Keratinocyte (primary cell): ENCODE data around the gene PTPRN2. TPM values are rescaled to one million over a fixed set of nuclear protein-coding genes. Genes with fewer than 3 reads are reported as not detected.

Experiments used
- DNase-seq: peaks from one replicate; pipeline ENCODE4 v3.0.0-alpha.2; 2011; ENCODE audit warnings: low read depth, missing footprints, low spot score
- FAIRE-seq: peaks from 2 replicates; lab custom pipeline; 2011; peaks lifted over from hg19 to GRCh38; lab: Jason Lieb, UNC
- H2AFZ ChIP-seq: 2 replicates; pipeline ENCODE4 v1.6.0; 2012; ENCODE audit warnings: low read length, control low read depth, inconsistent platforms; ENCODE audit not compliant: control insufficient read depth
- H3K27ac ChIP-seq: 2 replicates; pipeline ENCODE4 v1.5.1; 2011; ENCODE audit warnings: low read length; ENCODE audit not compliant: control insufficient read depth, insufficient read depth
- H3K27me3 ChIP-seq: 3 replicates; pipeline ENCODE4 v1.6.0; 2011; ENCODE audit warnings: low read length; ENCODE audit not compliant: control insufficient read depth, insufficient read depth; ENCODE audit errors: extremely low read depth
- H3K36me3 ChIP-seq, 2 experiments: 2 replicates in 1 of 2; 3 replicates in 1 of 2; pipeline ENCODE4 v1.5.1; 2011; ENCODE audit warnings: low read length in 2 of 2, mild to moderate bottlenecking in 1 of 2; ENCODE audit not compliant: control insufficient read depth in 2 of 2, insufficient read depth in 2 of 2; ENCODE audit errors: extremely low read depth in 1 of 2
- H3K4me1 ChIP-seq: 3 replicates; pipeline ENCODE4 v1.5.1; 2011; ENCODE audit warnings: low read length; ENCODE audit not compliant: control insufficient read depth, insufficient read depth; ENCODE audit errors: extremely low read depth
- H3K4me2 ChIP-seq: 3 replicates; pipeline ENCODE4 v1.6.0; 2011; ENCODE audit warnings: low read depth, low read length; ENCODE audit not compliant: control insufficient read depth, insufficient read depth; ENCODE audit errors: extremely low read depth
- H3K4me3 ChIP-seq, 3 experiments: fragments of 200-600 bp in 1 of 3; sonication (generic) in 1 of 3; 2 replicates in 2 of 3; 3 replicates in 1 of 3; pipeline ENCODE4 v1.5.1; 2011 to 2016; ENCODE audit warnings: low read length in 3 of 3, mild to moderate bottlenecking in 3 of 3, control low read depth in 2 of 3, inconsistent platforms in 1 of 3, low read depth in 1 of 3, mixed read lengths in 1 of 3, mixed run types in 1 of 3, moderate library complexity in 1 of 3; ENCODE audit not compliant: control insufficient read depth in 2 of 3, insufficient read depth in 2 of 3; ENCODE audit errors: extremely low read depth in 1 of 3
- H3K79me2 ChIP-seq: 2 replicates; pipeline ENCODE4 v1.6.0; 2012; ENCODE audit warnings: low read length; ENCODE audit not compliant: control insufficient read depth, insufficient read depth
- H3K9ac ChIP-seq: 3 replicates; pipeline ENCODE4 v1.6.0; 2011; ENCODE audit warnings: low read length; ENCODE audit not compliant: control insufficient read depth, insufficient read depth; ENCODE audit errors: extremely low read depth
- H3K9me1 ChIP-seq: 3 replicates; pipeline ENCODE4 v1.6.0; 2011; ENCODE audit warnings: low read length; ENCODE audit not compliant: control insufficient read depth, insufficient read depth; ENCODE audit errors: extremely low read depth
- H3K9me3 ChIP-seq: 2 replicates; pipeline ENCODE4 v1.5.1; 2012; ENCODE audit warnings: low read depth, low read length; ENCODE audit not compliant: control insufficient read depth
- H4K20me1 ChIP-seq: 3 replicates; pipeline ENCODE4 v1.6.0; 2011; ENCODE audit warnings: low read length; ENCODE audit not compliant: control insufficient read depth, insufficient read depth; ENCODE audit errors: extremely low read depth
- CTCF ChIP-seq, 3 experiments: IDR thresholded peaks in 1 of 3; conservative IDR thresholded peaks in 1 of 3; optimal IDR thresholded peaks in 1 of 3; 2 replicates in 2 of 3; 3 replicates in 1 of 3; pipeline versions ENCODE3 to v1.5.1; 2011; ENCODE audit warnings: low read length in 3 of 3, mild to moderate bottlenecking in 3 of 3, moderate library complexity in 2 of 3, control low read depth in 1 of 3, inconsistent platforms in 1 of 3; ENCODE audit not compliant: insufficient read depth in 2 of 3; ENCODE audit errors: extremely low read depth in 1 of 3
- EZH2 ChIP-seq: IDR thresholded peaks from one replicate; pipeline ENCODE4 v1.6.1; 2012; ENCODE audit warnings: inconsistent platforms, mild to moderate bottlenecking, low read length, moderate library complexity
- dilution Hi-C: fragments of 300-500 bp; cut with MboI; formaldehyde crosslinking; loops from one replicate; pipeline ENCODE4 v1.7.0; 2020; ENCODE audit warnings: low sequenced_read_pairs; ENCODE audit not compliant: extremely low pct_ligation_motif_present
- polyA plus RNA-seq, 5 experiments: library from polyadenylated mRNA; depleted of rRNA in 3 of 5; stranded (reverse) in 3 of 5; stranded (forward) in 1 of 5; unstranded in 1 of 5; fragments of >200 nt; gene quantifications; 1 replicate in 1 of 5; 2 replicates in 3 of 5; 3 replicates in 1 of 5; pipeline versions ENCODE4 v1.2.1 to v1.2.3, GENCODE V29; 2011 to 2012; ENCODE audit warnings: missing spikeins in 2 of 5, low read depth in 1 of 5, low replicate concordance in 1 of 5

Gene PTPRN2
- polyA plus RNA-seq, 1 donor (not counting 4 experiments of a cell fraction or from before 2014, with no cell fraction given), result not detected

GRCh38 chr7:157757776-157758467 is 829.7 kb downstream of the PTPRN2 start:
- H3K9me1 ChIP-seq, result no peaks in the 10 kb centered on the region
- no peak overlapping the region for H2AFZ ChIP-seq
- no peak overlapping the region for H3K9ac ChIP-seq
- no peak overlapping the region for H3K4me3 ChIP-seq
- no peak for DNase-seq
- dilution Hi-C loops, result no loop called here
- H3K79me2 ChIP-seq, result no peaks in the 10 kb centered on the region
- H3K27me3 ChIP-seq, result no peaks in the 10 kb centered on the region
- H3K4me2 ChIP-seq, result no peak overlapping the region
- no peaks in the 10 kb centered on the region for H3K4me1 ChIP-seq
- H4K20me1 ChIP-seq, result no peaks in the 10 kb centered on the region
- H3K9me3 ChIP-seq, result peaks cover 16% of the 10 kb centered on the region
- no peak overlapping the region for H3K27ac ChIP-seq
- no peaks in the 10 kb centered on the region for H3K36me3 ChIP-seq
- TF ChIP-seq CTCF (optimal IDR thresholded peaks at IDR 0.05 in 1 of 3, IDR thresholded peaks at IDR 0.05 in 1 of 3, conservative IDR thresholded peaks at IDR 0.05 in 1 of 3; ENCODE audit: extremely low read depth in 1 of 3, insufficient read depth in 2 of 3, low read length in 3 of 3), result no peak
- no peak for FAIRE-seq

GRCh38 chr7:157757211-157757610 is 830.4 kb downstream of the PTPRN2 start:
- dilution Hi-C loops, result no loop called here
- TF ChIP-seq CTCF (optimal IDR thresholded peaks at IDR 0.05 in 1 of 3, IDR thresholded peaks at IDR 0.05 in 1 of 3, conservative IDR thresholded peaks at IDR 0.05 in 1 of 3; ENCODE audit: extremely low read depth in 1 of 3, insufficient read depth in 2 of 3, low read length in 3 of 3) (no peak), EZH2 (no peak)
- no peaks in the 10 kb centered on the region for H4K20me1 ChIP-seq
- DNase-seq (no peak), FAIRE-seq (no peak)
- H3K27me3 ChIP-seq, result no peaks in the 10 kb centered on the region
- H3K9ac ChIP-seq, result no peak overlapping the region
- H3K9me1 ChIP-seq, result no peaks in the 10 kb centered on the region
- H3K36me3 ChIP-seq, result no peaks in the 10 kb centered on the region
- H3K4me3 ChIP-seq, result no peak overlapping the region
- H3K27ac ChIP-seq, result no peak overlapping the region
- no peak overlapping the region for H2AFZ ChIP-seq
- H3K79me2 ChIP-seq, result no peaks in the 10 kb centered on the region
- no peaks in the 10 kb centered on the region for H3K4me1 ChIP-seq
- H3K4me2 ChIP-seq, result no peak overlapping the region
- H3K9me3 ChIP-seq, result peaks cover 16% of the 10 kb centered on the region
